Ovary (tissue), 10 donors: Measurements from ENCODE around the gene MGAT4B. TPM values are rescaled to one million over a fixed set of nuclear protein-coding genes. Genes with fewer than 3 reads are reported as not detected.

Experiments
- DNase-seq, 5 donors: peaks; one replicate each; pipeline ENCODE4 v3.0.0-alpha.2; 2019 to 2020
- H3K27ac ChIP-seq, 2 donors: fragments of 200-600 bp; one replicate each; pipeline versions ENCODE4 v1.5.1 to v1.8.0; 2019 to 2022
- H3K27me3 ChIP-seq: fragments of 200-600 bp; one replicate; pipeline ENCODE4 v1.8.0; 2022
- H3K36me3 ChIP-seq: fragments of 200-600 bp; sonication (generic); one replicate; pipeline ENCODE4 v1.5.1; 2019
- H3K4me1 ChIP-seq: one replicate; pipeline ENCODE4 v1.8.1; 2013; ENCODE audit warnings: mild to moderate bottlenecking, moderate library complexity; ENCODE audit not compliant: insufficient read depth
- H3K4me3 ChIP-seq: fragments of 200-600 bp; sonication (generic); one replicate; pipeline ENCODE4 v1.5.1; 2017
- H3K9me3 ChIP-seq, 2 donors: fragments of 200-600 bp in 1 of 2; sonication (generic) in 1 of 2; one replicate each; pipeline versions ENCODE4 v1.5.1 to v1.8.1; 2013 to 2019; ENCODE audit warnings: mild to moderate bottlenecking in 1 of 2, moderate library complexity in 1 of 2
- EP300 ChIP-seq: sonication (generic); formaldehyde crosslinking; IDR thresholded peaks from one replicate; pipeline ENCODE4 v1.6.1; 2017; ENCODE audit warnings: antibody characterized with exemption
- POLR2A ChIP-seq: fragments of 450-650 bp; IDR thresholded peaks from one replicate; pipeline ENCODE4 v1.6.1; 2017; ENCODE audit warnings: antibody characterized with exemption, mild to moderate bottlenecking, moderate library complexity
- WGBS, 3 donors: extraction: QIAGEN DNeasy Blood & Tissue Kit in 1 of 3; methylation state at CpG; one replicate each; pipeline versions ENCODE4 v1.1.5 to v1.1.7; 2013 to 2017; 5-methylcytosine and 5-hydroxymethylcytosine counted together
- intact Hi-C, 4 donors: fragments of 100-400 bp; cut with DNase I; formaldehyde crosslinking; loops; one replicate each; pipeline versions ENCODE4 v1.11.0 to v1.15.1; 2022 to 2023
- long read RNA-seq, 3 donors: library from polyadenylated mRNA in 2 of 3; unstranded in 2 of 3; transcript quantifications; one replicate each; pipeline ENCODE4 v2.0.0 and lab custom pipeline, GENCODE V29; 2021 to 2026
- polyA plus RNA-seq, 2 donors: library from polyadenylated mRNA; stranded (reverse); fragments of 200-250 nt in 1 of 2; fragments of 350-450 nt in 1 of 2; fragmentation: Illumina TruSeq in 1 of 2; extraction: RNeasy Lipid Tissue Mini Kit (QIAGEN cat#74804) in 1 of 2; gene quantifications; one replicate each; pipeline ENCODE4 v1.2.3, GENCODE V29; 2013 to 2014
- total RNA-seq, 7 donors: library from RNA; depleted of rRNA in 2 of 7; stranded (reverse); fragments of >200 nt in 2 of 7; fragmentation: NEBNext Ultra II Directional in 3 of 7; extraction: Animal tissue kit (Norgen Biotek cat#: 25700) in 3 of 7; gene quantifications; one replicate each; pipeline versions ENCODE4 v1.1.0 to v1.2.4, GENCODE V29; 2016 to 2023
- TF ChIP-seq, protein P1 (sequence below), 3 donors: fragments of 450-650 bp in 2 of 3; fragments of 200-600 bp in 1 of 3; IDR thresholded peaks; one replicate each; pipeline versions ENCODE4 v1.5.1 to v1.8.0; 2016 to 2022; ENCODE audit warnings: antibody characterized with exemption in 3 of 3, mild to moderate bottlenecking in 1 of 3
- donor health status: DM: no; HTN: no; CAD: no; lungs with moderate emphysema.
- donor health status: DM: no; HTN: no; CAD: no.
- donor health status: Bipolar disorder and iron deficiency.
- donor health status: DM: yes; HTN: yes; CAD: no.
- donor health status: DM: no; HTN: no; CAD: no.
- donor health status: DM: yes; HTN: yes; CAD: no.

The MGAT4B gene
- total RNA-seq = 100 to 1,000 TPM in 1 of 7 donors, 10 to 100 TPM in 6; 51.2 to 102 (median 68.6) TPM
- polyA plus RNA-seq = 10 to 100 TPM; 51.0 to 65.6 TPM
- long read RNA-seq, donor 1, partial matches to known transcripts = 6 of 11 reads
- long read RNA-seq, donor 1, other reads (novel, unspliced or antisense) = 5 of 11 reads
- long read RNA-seq, donor 2, transcript MGAT4B-201 (15 exons, 2,446 nt) = major isoform, 13 of 93 reads
- long read RNA-seq, donor 2, partial matches to known transcripts = 43 of 93 reads
- long read RNA-seq, donor 2, other reads (novel, unspliced or antisense) = 35 of 93 reads
- long read RNA-seq, donor 3, transcript MGAT4B-201 (15 exons, 2,446 nt) = major isoform, 92 of 128 reads
- long read RNA-seq, donor 3, partial matches to known transcripts = 12 of 128 reads
- long read RNA-seq, donor 3, other reads (novel, unspliced or antisense) = 21 of 128 reads

GRCh38 chr5:179806250-179807048, at the start of gene MGAT4B:
TSS of gene MGAT4B (minus strand) at chr5:179806866. CDS start at chr5:179806583, 283 bp downstream.
- peak; percentile 72 to 83 (median 76) for DNase-seq
- intact Hi-C loops = loop anchor here in 1 of 4 donors (10.0 kb wide), 1 partner anchor 98 kb away; the partner anchor contains the start of gene TBC1D9B
- WGBS, 3 donors = 0 to 1% (median 0%) methylated on average over 65 to 108 of the region's 108 CpGs
- H3K27me3 ChIP-seq = no peaks in the 10 kb centered on the region
- H3K4me3 ChIP-seq = peak within 1 kb of the TSS; percentile 94
- H3K27ac ChIP-seq = peak within 1 kb of the TSS; percentile 92 to 98
- H3K36me3 ChIP-seq = no peaks in the 10 kb centered on the region
- H3K4me1 ChIP-seq = peaks cover 2% of the 10 kb centered on the region
- no peaks in the 10 kb centered on the region for H3K9me3 ChIP-seq
- no peak for TF ChIP-seq EP300
- TF ChIP-seq, protein P1, sequence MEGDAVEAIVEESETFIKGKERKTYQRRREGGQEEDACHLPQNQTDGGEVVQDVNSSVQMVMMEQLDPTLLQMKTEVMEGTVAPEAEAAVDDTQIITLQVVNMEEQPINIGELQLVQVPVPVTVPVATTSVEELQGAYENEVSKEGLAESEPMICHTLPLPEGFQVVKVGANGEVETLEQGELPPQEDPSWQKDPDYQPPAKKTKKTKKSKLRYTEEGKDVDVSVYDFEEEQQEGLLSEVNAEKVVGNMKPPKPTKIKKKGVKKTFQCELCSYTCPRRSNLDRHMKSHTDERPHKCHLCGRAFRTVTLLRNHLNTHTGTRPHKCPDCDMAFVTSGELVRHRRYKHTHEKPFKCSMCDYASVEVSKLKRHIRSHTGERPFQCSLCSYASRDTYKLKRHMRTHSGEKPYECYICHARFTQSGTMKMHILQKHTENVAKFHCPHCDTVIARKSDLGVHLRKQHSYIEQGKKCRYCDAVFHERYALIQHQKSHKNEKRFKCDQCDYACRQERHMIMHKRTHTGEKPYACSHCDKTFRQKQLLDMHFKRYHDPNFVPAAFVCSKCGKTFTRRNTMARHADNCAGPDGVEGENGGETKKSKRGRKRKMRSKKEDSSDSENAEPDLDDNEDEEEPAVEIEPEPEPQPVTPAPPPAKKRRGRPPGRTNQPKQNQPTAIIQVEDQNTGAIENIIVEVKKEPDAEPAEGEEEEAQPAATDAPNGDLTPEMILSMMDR (IDR thresholded peaks at IDR 0.05) = no peak
- peak; percentile 61 for TF ChIP-seq POLR2A

DNA sequence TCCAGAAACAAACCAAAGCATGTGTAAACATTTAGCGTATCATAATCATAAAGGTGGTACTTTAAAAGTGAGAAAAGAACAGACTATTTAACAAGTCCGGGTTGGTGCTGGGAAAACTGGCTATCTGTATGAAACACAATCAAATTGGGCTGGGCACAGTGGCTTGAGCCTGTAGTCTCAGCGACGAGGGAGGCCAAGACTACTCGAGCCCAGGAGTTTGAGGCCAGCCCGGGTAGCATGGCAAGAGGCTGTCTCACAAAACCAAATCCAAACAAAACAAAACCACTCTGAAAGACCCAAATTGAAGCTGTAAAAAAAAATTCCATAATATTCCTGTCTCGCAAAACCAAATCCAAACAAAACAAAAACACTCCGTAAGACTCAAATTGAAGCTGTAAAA, 47.7 kb upstream of the MGAT4B start:
- Histone ChIP-seq H3K36me3 (no peaks in the 10 kb centered on the region), H3K27ac (no peak overlapping the region), H3K4me1 (peaks cover 2% of the 10 kb centered on the region), H3K9me3 (no peaks in the 10 kb centered on the region), H3K27me3 (no peaks in the 10 kb centered on the region), H3K4me3 (no peak overlapping the region)
- DNase-seq = no peak
- 24 to 53% (median 44%) methylated on average over 8 of the region's 8 CpGs for WGBS, 3 donors
- intact Hi-C loops = loop anchor here in 1 of 4 donors (10.0 kb wide), 1 partner anchor 60 kb away; the partner anchor contains the start of gene LTC4S
- TF ChIP-seq EP300 (no peak), POLR2A (no peak)
- TF ChIP-seq, protein P1 (IDR thresholded peaks at IDR 0.05) = no peak

DNA sequence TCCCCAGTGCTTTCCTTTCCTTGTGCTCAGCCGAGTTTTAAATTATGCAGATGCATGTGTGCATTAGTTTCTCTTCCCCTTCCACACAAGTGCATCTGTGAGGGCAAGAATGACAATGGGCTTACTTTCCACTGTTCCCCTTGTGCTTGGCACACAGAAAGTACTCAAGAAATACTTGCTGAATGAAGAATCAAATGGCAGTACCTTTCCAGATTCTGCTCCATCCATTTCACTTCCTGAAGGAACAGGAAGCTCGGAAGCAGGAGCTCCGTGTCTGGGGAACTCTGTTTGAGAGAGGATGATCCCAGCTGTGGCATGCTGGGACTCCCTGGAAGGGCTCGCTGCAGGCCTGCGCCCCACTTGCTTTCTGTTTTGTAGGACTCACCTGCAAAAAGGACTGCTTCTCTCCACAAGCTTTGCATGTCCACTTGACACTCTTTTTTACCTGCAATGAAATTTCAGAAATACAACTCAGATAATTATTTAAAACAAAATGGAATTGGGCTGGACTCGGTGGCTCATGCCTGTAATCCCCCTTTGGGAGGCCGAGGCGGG, 46.4 kb upstream of the MGAT4B start:
- Histone ChIP-seq H3K9me3 (no peaks in the 10 kb centered on the region), H3K27ac (no peak overlapping the region), H3K4me3 (no peak overlapping the region), H3K36me3 (no peaks in the 10 kb centered on the region), H3K4me1 (peaks cover 2% of the 10 kb centered on the region), H3K27me3 (no peaks in the 10 kb centered on the region)
- WGBS, 3 donors = 76 to 84% (median 82%) methylated on average over 8 of the region's 8 CpGs
- DNase-seq = no peak
- intact Hi-C loops = loop anchor here in 1 of 4 donors (10.0 kb wide), 1 partner anchor 58 kb away; the partner anchor contains the start of gene LTC4S
- TF ChIP-seq, protein P1 (IDR thresholded peaks at IDR 0.05) = no peak
- no peak for TF ChIP-seq POLR2A
- no peak for TF ChIP-seq EP300

DNA sequence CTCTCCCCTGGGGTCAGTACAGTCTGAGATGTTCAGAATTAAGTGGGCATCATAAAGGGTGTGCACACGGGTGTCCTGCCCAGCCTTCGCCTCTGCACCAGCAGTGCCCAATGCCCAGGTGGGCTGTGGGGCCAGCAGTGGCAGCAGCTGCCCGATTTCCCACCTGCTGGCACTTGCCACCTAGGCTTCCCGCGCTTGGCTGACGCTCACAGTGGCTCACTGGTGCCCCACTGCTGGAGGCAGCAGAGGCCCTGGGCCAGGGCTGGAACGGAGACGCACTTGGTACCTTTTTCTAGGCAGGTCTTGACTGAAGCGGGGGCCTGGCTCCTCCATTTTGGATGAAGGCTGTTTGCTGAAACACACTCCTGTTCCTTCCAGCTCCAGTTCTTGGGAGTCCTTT, 35.0 kb upstream of the MGAT4B start:
- 88 to 90% (median 90%) methylated on average over 9 of the region's 9 CpGs for WGBS, 3 donors
- H3K36me3 ChIP-seq = no peaks in the 10 kb centered on the region

More for the DNA sequence above, 35.0 kb upstream of the MGAT4B start:
- H3K27ac ChIP-seq = no peak overlapping the region
- no peaks in the 10 kb centered on the region for H3K4me1 ChIP-seq
- intact Hi-C loops = no loop called here
- H3K9me3 ChIP-seq = no peaks in the 10 kb centered on the region
- no peak for DNase-seq
- TF ChIP-seq POLR2A (no peak), EP300 (no peak)
- TF ChIP-seq, protein P1 (IDR thresholded peaks at IDR 0.05) = no peak
- H3K27me3 ChIP-seq = no peaks in the 10 kb centered on the region
- H3K4me3 ChIP-seq = no peak overlapping the region
